ENCODE data around the gene GPANK1. TPM values are rescaled to one million over a fixed set of nuclear protein-coding genes. Genes with fewer than 3 reads are reported as not detected.

The GPANK1 gene
- total RNA-seq, 1 experiment from 2014 or later, result 32.0 TPM

DNA sequence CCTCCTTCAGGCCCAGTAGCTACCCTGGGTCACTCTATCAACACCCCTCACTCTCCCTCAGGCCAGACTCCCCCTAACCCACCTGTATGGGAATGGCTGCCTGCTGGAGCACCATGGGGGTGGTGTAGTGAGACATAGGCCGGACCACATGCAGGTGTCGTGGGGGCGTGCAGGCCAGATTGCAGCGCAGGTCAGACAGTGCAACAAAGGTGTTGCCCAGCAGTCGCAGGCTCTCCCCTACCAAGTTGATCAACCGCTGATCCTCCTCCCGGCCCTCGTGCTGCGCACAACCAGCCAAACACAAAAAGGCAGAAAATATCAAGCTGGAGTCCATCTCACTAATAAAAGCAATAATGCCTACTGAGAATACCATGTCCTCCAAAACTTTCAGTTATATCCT, 19.5 kb downstream of the GPANK1 start:
- BruUV-seq (replicated peaks), result no TSS peak
- CTCF ChIA-PET, result no interaction called here
- Histone ChIP-seq H3K36me3 (ENCODE audit: insufficient read depth, low read length, poor library complexity, severe bottlenecking) (peaks cover 83% of the 10 kb centered on the region), H3K27ac (ENCODE audit: low read depth, low read length, poor library complexity, severe bottlenecking) (no peak overlapping the region), H3K4me1 (ENCODE audit: insufficient read depth, low read length, poor library complexity, severe bottlenecking) (no peaks in the 10 kb centered on the region), H3K4me3 (ENCODE audit: low read depth, low read length, poor library complexity, severe bottlenecking) (no peak overlapping the region), H3K9me3 (ENCODE audit: low read depth, low read length, poor library complexity, severe bottlenecking) (no peaks in the 10 kb centered on the region), H3K27me3 (replicated peaks; ENCODE audit: insufficient read depth, low read depth, low read length, poor library complexity) (no peaks in the 10 kb centered on the region)
- POLR2A ChIA-PET (ENCODE audit: low non-redundant PET), result interaction anchor here (0.7 kb wide), 1 partner anchor 63 kb away, joined by 3 read pairs; no protein-coding TSS in a partner anchor
- TF ChIP-seq EZH2 (IDR thresholded peaks at IDR 0.05; ENCODE audit: borderline replicate concordance, low read depth, low read length, poor library complexity, severe bottlenecking), result no peak
- TF ChIP-seq, protein P1, sequence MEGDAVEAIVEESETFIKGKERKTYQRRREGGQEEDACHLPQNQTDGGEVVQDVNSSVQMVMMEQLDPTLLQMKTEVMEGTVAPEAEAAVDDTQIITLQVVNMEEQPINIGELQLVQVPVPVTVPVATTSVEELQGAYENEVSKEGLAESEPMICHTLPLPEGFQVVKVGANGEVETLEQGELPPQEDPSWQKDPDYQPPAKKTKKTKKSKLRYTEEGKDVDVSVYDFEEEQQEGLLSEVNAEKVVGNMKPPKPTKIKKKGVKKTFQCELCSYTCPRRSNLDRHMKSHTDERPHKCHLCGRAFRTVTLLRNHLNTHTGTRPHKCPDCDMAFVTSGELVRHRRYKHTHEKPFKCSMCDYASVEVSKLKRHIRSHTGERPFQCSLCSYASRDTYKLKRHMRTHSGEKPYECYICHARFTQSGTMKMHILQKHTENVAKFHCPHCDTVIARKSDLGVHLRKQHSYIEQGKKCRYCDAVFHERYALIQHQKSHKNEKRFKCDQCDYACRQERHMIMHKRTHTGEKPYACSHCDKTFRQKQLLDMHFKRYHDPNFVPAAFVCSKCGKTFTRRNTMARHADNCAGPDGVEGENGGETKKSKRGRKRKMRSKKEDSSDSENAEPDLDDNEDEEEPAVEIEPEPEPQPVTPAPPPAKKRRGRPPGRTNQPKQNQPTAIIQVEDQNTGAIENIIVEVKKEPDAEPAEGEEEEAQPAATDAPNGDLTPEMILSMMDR (conservative IDR thresholded peaks at IDR 0.05; ENCODE audit: low read depth, low read length), result no peak
- DNase-seq (ENCODE audit: low spot score), result no peak
- intact Hi-C loops (cut with micrococcal nuclease; ENCODE audit: unreplicated experiment), result no loop called here

DNA sequence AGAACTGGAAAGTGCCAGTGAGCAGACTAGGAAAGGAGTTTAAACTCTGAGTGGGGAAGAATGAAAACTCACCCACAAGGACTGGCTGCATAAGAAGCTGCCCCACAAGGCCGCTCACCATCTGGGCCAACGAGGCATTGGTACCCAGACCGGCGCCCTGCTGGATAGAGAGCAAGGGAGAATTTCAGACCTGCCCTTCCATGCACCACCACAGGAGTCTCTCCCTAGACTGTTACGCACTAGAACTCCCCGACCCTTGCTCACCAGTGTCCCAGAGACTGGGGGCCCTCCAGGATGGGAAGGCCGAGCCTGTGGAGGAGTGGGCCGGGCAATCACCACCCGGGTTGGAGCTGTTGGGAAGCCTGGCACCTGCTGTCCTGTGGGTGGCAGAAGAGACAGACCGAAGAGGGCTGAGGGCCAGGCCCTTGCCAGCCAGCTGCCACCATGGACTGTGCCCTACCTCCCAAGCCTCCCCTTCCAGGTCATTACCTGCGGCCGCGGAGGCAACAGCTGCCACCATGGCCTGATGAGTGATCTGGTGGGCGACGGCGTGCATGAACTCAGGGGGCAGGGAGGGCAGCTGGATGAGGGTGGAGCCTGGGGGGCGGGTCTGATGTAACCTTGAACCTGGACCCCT, 20.9 kb downstream of the GPANK1 start:
- Histone ChIP-seq H3K4me3 (ENCODE audit: low read depth, low read length, poor library complexity, severe bottlenecking) (no peak overlapping the region), H3K36me3 (ENCODE audit: insufficient read depth, low read length, poor library complexity, severe bottlenecking) (peaks cover 85% of the 10 kb centered on the region), H3K27me3 (replicated peaks; ENCODE audit: insufficient read depth, low read depth, low read length, poor library complexity) (no peaks in the 10 kb centered on the region), H3K9me3 (ENCODE audit: low read depth, low read length, poor library complexity, severe bottlenecking) (no peaks in the 10 kb centered on the region), H3K4me1 (ENCODE audit: insufficient read depth, low read length, poor library complexity, severe bottlenecking) (no peaks in the 10 kb centered on the region), H3K27ac (ENCODE audit: low read depth, low read length, poor library complexity, severe bottlenecking) (no peak overlapping the region)
- no peak for TF ChIP-seq EZH2 (IDR thresholded peaks at IDR 0.05; ENCODE audit: borderline replicate concordance, low read depth, low read length, poor library complexity, severe bottlenecking)
- TF ChIP-seq, protein P1 (conservative IDR thresholded peaks at IDR 0.05; ENCODE audit: low read depth, low read length), result no peak
- DNase-seq (ENCODE audit: low spot score), result no peak
- ChIA-PET POLR2A (ENCODE audit: low non-redundant PET) (no interaction called here), CTCF (no interaction called here)
- BruUV-seq (replicated peaks), result no TSS peak
- intact Hi-C loops (cut with micrococcal nuclease; ENCODE audit: unreplicated experiment), result no loop called here

DNA sequence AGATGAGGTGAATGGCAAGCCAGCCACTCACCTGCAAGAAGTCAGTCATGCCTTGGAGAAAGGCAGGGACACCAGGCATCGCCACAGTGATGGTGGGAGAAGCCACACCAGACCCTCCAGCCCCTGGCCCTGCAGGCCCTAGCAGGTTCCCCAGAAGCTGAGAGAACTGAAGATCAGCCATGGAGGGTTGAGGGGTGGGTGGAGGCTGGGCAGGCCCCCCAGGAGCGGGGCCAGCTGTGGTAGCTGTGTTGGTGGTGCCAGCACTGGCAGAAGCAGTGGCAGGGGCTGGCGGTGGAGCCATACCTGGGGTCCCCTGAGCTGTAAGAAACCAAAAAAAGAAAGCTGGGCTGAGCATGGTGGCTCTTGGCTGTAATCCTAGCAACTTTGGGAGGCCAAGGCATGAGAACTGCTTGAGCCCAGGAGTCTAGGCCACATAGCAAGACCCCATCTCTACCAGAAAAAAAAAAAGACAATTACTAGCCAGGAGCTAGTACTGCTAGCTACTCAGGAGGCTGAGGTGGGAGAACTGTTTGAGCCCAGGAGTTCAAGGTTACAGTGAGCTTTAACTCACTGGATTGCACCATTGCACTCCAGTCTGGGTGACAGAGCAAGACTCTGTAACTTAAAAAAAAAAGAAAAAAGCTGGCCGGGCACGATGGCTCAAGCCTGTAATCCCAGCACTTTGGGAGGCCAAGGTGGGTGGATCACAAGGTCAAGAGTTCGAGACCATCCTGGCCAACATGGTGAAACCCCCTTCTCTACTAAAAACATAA, 21.8 kb downstream of the GPANK1 start:
- ChIA-PET CTCF (no interaction called here), POLR2A (ENCODE audit: low non-redundant PET) (interaction anchor here (0.6 kb wide), 1 partner anchor 127 kb away, joined by 3 read pairs; no protein-coding TSS in a partner anchor)
- BruUV-seq (replicated peaks), result no TSS peak
- no peaks in the 10 kb centered on the region for H3K4me1 ChIP-seq (ENCODE audit: insufficient read depth, low read length, poor library complexity, severe bottlenecking)
- no peaks in the 10 kb centered on the region for H3K9me3 ChIP-seq (ENCODE audit: low read depth, low read length, poor library complexity, severe bottlenecking)
- intact Hi-C loops (cut with micrococcal nuclease; ENCODE audit: unreplicated experiment), result no loop called here
- no peak overlapping the region for H3K4me3 ChIP-seq (ENCODE audit: low read depth, low read length, poor library complexity, severe bottlenecking)
- peaks cover 84% of the 10 kb centered on the region for H3K36me3 ChIP-seq (ENCODE audit: insufficient read depth, low read length, poor library complexity, severe bottlenecking)
- DNase-seq (ENCODE audit: low spot score), result no peak
- no peaks in the 10 kb centered on the region for H3K27me3 ChIP-seq (replicated peaks; ENCODE audit: insufficient read depth, low read depth, low read length, poor library complexity)
- no peak for TF ChIP-seq EZH2 (IDR thresholded peaks at IDR 0.05; ENCODE audit: borderline replicate concordance, low read depth, low read length, poor library complexity, severe bottlenecking)
- TF ChIP-seq, protein P1 (conservative IDR thresholded peaks at IDR 0.05; ENCODE audit: low read depth, low read length), result no peak
- H3K27ac ChIP-seq (ENCODE audit: low read depth, low read length, poor library complexity, severe bottlenecking), result no peak overlapping the region

Measured in A673 (cell line).